ENCODE results near the gene ADAMTS19. TPM values are rescaled to one million over a fixed set of nuclear protein-coding genes. Genes with fewer than 3 reads are reported as not detected.

The ADAMTS19 gene
- total RNA-seq, 1 experiment from 2014 or later = 20.3 TPM

GRCh38 chr5:129747572-129748407 lies 287.7 kb downstream of the ADAMTS19 start, which contains the start of gene MINAR2:
TSS of gene MINAR2 (plus strand) at chr5:129748094. CDS start at chr5:129748191, 97 bp downstream.
- Histone ChIP-seq H2BK12ac (ENCODE audit: insufficient read length, low read depth, low read length) (no peak within 1 kb of the TSS), H4K8ac (replicated peaks; ENCODE audit: insufficient read length, low read depth, low read length) (no peak within 1 kb of the TSS), H4K20me1 (ENCODE audit: control insufficient read depth, insufficient read depth, insufficient read length) (no peaks in the 10 kb centered on the region), H2BK20ac (ENCODE audit: low read depth, low read length, poor library complexity, severe bottlenecking) (no peak within 1 kb of the TSS), H3K23ac (ENCODE audit: insufficient read length, low read depth, low read length) (no peak within 1 kb of the TSS), H3K4me1 (ENCODE audit: insufficient read depth, low read length) (peaks cover 3% of the 10 kb centered on the region; the same call in 1 of the 2 replicates), H3K14ac (ENCODE audit: insufficient read depth, low read length) (no peak within 1 kb of the TSS), H3K27me3 (ENCODE audit: insufficient read depth, low read length) (no peaks in the 10 kb centered on the region), H3K9me3 (ENCODE audit: control insufficient read depth, low read depth, low read length) (no peaks in the 10 kb centered on the region), H3K23me2 (ENCODE audit: insufficient read length, low read depth, low read length, poor library complexity, severe bottlenecking) (no peaks in the 10 kb centered on the region), H3K18ac (ENCODE audit: insufficient read length, low read depth, low read length) (no peak within 1 kb of the TSS), H3K9ac (ENCODE audit: extremely low read depth, insufficient read length, low read length) (no peak within 1 kb of the TSS), H2BK120ac (ENCODE audit: low read depth, low read length, poor library complexity, severe bottlenecking) (no peak within 1 kb of the TSS), H2BK5ac (ENCODE audit: insufficient read length, low read length) (no peak within 1 kb of the TSS), H3K27ac (ENCODE audit: insufficient read length, low read depth, low read length) (no peak within 1 kb of the TSS), H2AK5ac (ENCODE audit: insufficient read length, low read length) (no peak within 1 kb of the TSS), H3K79me2 (ENCODE audit: insufficient read depth, low read length) (no peaks in the 10 kb centered on the region), H3K56ac (ENCODE audit: insufficient read length, low read depth, low read length) (no peak within 1 kb of the TSS), H3K4me2 (ENCODE audit: insufficient read depth, insufficient read length, low read length) (no peak within 1 kb of the TSS), H2BK15ac (ENCODE audit: low read depth, low read length) (no peak within 1 kb of the TSS), H4K5ac (ENCODE audit: insufficient read length, low read depth, low read length) (no peak within 1 kb of the TSS), H3K79me1 (ENCODE audit: insufficient read depth, low read depth, low read length, poor library complexity, severe bottlenecking) (no peaks in the 10 kb centered on the region), H3K4ac (ENCODE audit: low read depth, low read length) (no peak within 1 kb of the TSS), H4K91ac (ENCODE audit: insufficient read length, low read depth, low read length) (no peak within 1 kb of the TSS), H3T11ph (ENCODE audit: low read length) (no peak within 1 kb of the TSS), H2AFZ (ENCODE audit: low read length) (no peak within 1 kb of the TSS)
- peak within 1 kb of the TSS in 2 of 3 experiments; percentile 34 to 48; a peak in 2 of 7 replicates for H3K27ac Mint-ChIP-seq
- no CpG with 5 or more reads among the region's 13 CpGs for WGBS (ENCODE audit: extremely low coverage, insufficient read length, low lambda C conversion rate)
- no peak within 1 kb of the TSS for H3K4me3 Mint-ChIP-seq
- H3K4me1 Mint-ChIP-seq = peaks cover 12 to 14% of the 10 kb centered on the region in 2 experiments
- no peaks in the 10 kb centered on the region for H3K9me3 Mint-ChIP-seq
- no peaks in the 10 kb centered on the region for H3K36me3 Mint-ChIP-seq (ENCODE audit: insufficient read depth in 1 of 3, low read depth in 3 of 3)
- H3K27me3 Mint-ChIP-seq (ENCODE audit: low read depth) = no peaks in the 10 kb centered on the region
- TF ChIP-seq CTCF (conservative IDR thresholded peaks at IDR 0.05) = no peak
- no peak for DNase-seq
